Gastrocnemius medialis (tissue), 4 donors: ENCODE measurements around the gene NKX2-2. TPM values are rescaled to one million over a fixed set of nuclear protein-coding genes. Genes with fewer than 3 reads are reported as not detected.
"Not testable (repeated sequence)": the region's sequence is repeated elsewhere in the genome, so short reads cannot be mapped to it uniquely, and the experiment has no call there.

ENCODE experiments used
- ATAC-seq, 2 donors: fragments of 150-250 bp; one replicate each; pipeline ENCODE4 v1.9.1; 2016
- DNase-seq, 2 donors: peaks; one replicate each; pipeline ENCODE4 v3.0.0-alpha.2; 2019
- H3K27ac ChIP-seq, 4 donors: fragments of 200-600 bp; sonication (generic); 1 replicate in 1 of 4; 2 replicates in 3 of 4; pipeline ENCODE4 v1.5.1; 2016 to 2018; ENCODE audit warnings: mild to moderate bottlenecking in 2 of 4, moderate library complexity in 1 of 4
- H3K27me3 ChIP-seq, 3 donors: fragments of 200-600 bp; sonication (generic) in 2 of 3; 1 replicate in 1 of 3; 2 replicates in 2 of 3; pipeline versions ENCODE4 v1.5.1 to v1.6.0; 2016 to 2019; ENCODE audit warnings: mild to moderate bottlenecking in 1 of 3, moderate library complexity in 1 of 3
- H3K36me3 ChIP-seq, 2 donors: fragments of 200-600 bp; sonication (generic) in 1 of 2; one replicate each; pipeline ENCODE4 v1.5.1; 2017 to 2018
- H3K4me1 ChIP-seq, 2 donors: fragments of 200-600 bp; sonication (generic) in 1 of 2; one replicate each; pipeline ENCODE4 v1.5.1; 2016 to 2017; ENCODE audit warnings: mild to moderate bottlenecking in 2 of 2
- H3K4me3 ChIP-seq, 4 donors: fragments of 200-600 bp; sonication (generic) in 3 of 4; 1 replicate in 1 of 4; 2 replicates in 3 of 4; pipeline ENCODE4 v1.5.1; 2016 to 2019; ENCODE audit warnings: mild to moderate bottlenecking in 2 of 4
- H3K9me3 ChIP-seq, 3 donors: fragments of 200-600 bp; sonication (generic) in 2 of 3; 1 replicate in 1 of 3; 2 replicates in 2 of 3; pipeline ENCODE4 v1.5.1; 2016 to 2019
- POLR2A ChIP-seq, 2 donors: fragments of 450-650 bp; IDR thresholded peaks; one replicate each; pipeline ENCODE4 v1.6.1; 2017; ENCODE audit warnings: antibody characterized with exemption in 2 of 2, mild to moderate bottlenecking in 2 of 2, moderate library complexity in 2 of 2
- in situ Hi-C, 4 donors: fragments of 200-750 bp; cut with MboI; loops; one replicate each; pipeline versions ENCODE4 v1.15.0 to v1.8.0; 2017; ENCODE audit warnings: low sequenced_read_pairs in 4 of 4
- intact Hi-C: fragments of 100-400 bp; cut with DNase I; formaldehyde crosslinking; loops from one replicate; pipeline ENCODE4 v1.15.1; 2023; ENCODE audit warnings: low total_unique reads
- total RNA-seq, 4 donors: library from RNA; depleted of rRNA; stranded (reverse); fragments of >200 nt; gene quantifications; one replicate each; pipeline versions ENCODE4 v1.1.0 to v1.2.3, GENCODE V29; 2016
- TF ChIP-seq, protein P1 (sequence below), 5 experiments: fragments of 450-650 bp in 3 of 5; fragments of 200-600 bp in 2 of 5; sonication (generic) in 2 of 5; IDR thresholded peaks in 4 of 5; conservative IDR thresholded peaks in 1 of 5; 1 replicate in 4 of 5; 2 replicates in 1 of 5; pipeline ENCODE4 v1.5.1; 2016 to 2019; ENCODE audit warnings: antibody characterized with exemption in 5 of 5, mild to moderate bottlenecking in 3 of 5, moderate library complexity in 3 of 5

The NKX2-2 gene
- total RNA-seq, 4 donors from 2014 or later, result not detected

GRCh38 chr20:21493049-21493448 lies 20.8 kb downstream of the NKX2-2 start:
- Histone ChIP-seq H3K27ac (no peak overlapping the region), H3K27me3 (peaks cover 0 to 19% (median 9%) of the 10 kb centered on the region in 3 donors), H3K4me3 (no peak overlapping the region), H3K9me3 (no peaks in the 10 kb centered on the region), H3K4me1 (no peaks in the 10 kb centered on the region), H3K36me3 (no peaks in the 10 kb centered on the region)
- intact Hi-C loops (no loop called here), in situ Hi-C loops (no loop called here)
- TF ChIP-seq POLR2A (IDR thresholded peaks at IDR 0.05), result no peak
- TF ChIP-seq, protein P1, sequence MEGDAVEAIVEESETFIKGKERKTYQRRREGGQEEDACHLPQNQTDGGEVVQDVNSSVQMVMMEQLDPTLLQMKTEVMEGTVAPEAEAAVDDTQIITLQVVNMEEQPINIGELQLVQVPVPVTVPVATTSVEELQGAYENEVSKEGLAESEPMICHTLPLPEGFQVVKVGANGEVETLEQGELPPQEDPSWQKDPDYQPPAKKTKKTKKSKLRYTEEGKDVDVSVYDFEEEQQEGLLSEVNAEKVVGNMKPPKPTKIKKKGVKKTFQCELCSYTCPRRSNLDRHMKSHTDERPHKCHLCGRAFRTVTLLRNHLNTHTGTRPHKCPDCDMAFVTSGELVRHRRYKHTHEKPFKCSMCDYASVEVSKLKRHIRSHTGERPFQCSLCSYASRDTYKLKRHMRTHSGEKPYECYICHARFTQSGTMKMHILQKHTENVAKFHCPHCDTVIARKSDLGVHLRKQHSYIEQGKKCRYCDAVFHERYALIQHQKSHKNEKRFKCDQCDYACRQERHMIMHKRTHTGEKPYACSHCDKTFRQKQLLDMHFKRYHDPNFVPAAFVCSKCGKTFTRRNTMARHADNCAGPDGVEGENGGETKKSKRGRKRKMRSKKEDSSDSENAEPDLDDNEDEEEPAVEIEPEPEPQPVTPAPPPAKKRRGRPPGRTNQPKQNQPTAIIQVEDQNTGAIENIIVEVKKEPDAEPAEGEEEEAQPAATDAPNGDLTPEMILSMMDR (IDR thresholded peaks at IDR 0.05 in 4 of 5, conservative IDR thresholded peaks at IDR 0.05 in 1 of 5), result no peak
- ATAC-seq (no peak), DNase-seq (no peak)

GRCh38 chr20:21490105-21490504 lies 23.8 kb downstream of the NKX2-2 start:
- no peak for DNase-seq
- Histone ChIP-seq H3K27ac (no peak overlapping the region), H3K27me3 (peaks cover 0 to 17% (median 7%) of the 10 kb centered on the region in 3 donors), H3K9me3 (no peaks in the 10 kb centered on the region), H3K4me1 (no peaks in the 10 kb centered on the region), H3K36me3 (no peaks in the 10 kb centered on the region), H3K4me3 (no peak overlapping the region)
- TF ChIP-seq POLR2A (IDR thresholded peaks at IDR 0.05), result no peak
- intact Hi-C loops, result no loop called here
- in situ Hi-C loops, result no loop called here
- no peak for ATAC-seq

- H3K4me3 ChIP-seq, H3K27ac ChIP-seq, H3K4me1 ChIP-seq, in situ Hi-C loops, H3K36me3 ChIP-seq, H3K27me3 ChIP-seq, intact Hi-C loops, H3K9me3 ChIP-seq, DNase-seq, ATAC-seq: not testable (repeated sequence)
These were observed 33.7 kb downstream of the NKX2-2 start for GRCh38 chr20:21480144-21480543.

- no peak overlapping the region for H3K4me3 ChIP-seq
- intact Hi-C loops (no loop called here), in situ Hi-C loops (no loop called here)
- no peaks in the 10 kb centered on the region for H3K4me1 ChIP-seq
- peaks cover 0 to 3% (median 0%) of the 10 kb centered on the region in 3 donors for H3K27me3 ChIP-seq
- ATAC-seq (no peak), DNase-seq (no peak)
- H3K9me3 ChIP-seq, result no peaks in the 10 kb centered on the region
- no peak overlapping the region for H3K27ac ChIP-seq
- no peaks in the 10 kb centered on the region for H3K36me3 ChIP-seq
- TF ChIP-seq POLR2A (IDR thresholded peaks at IDR 0.05), result no peak
- TF ChIP-seq, protein P1 (IDR thresholded peaks at IDR 0.05 in 4 of 5, conservative IDR thresholded peaks at IDR 0.05 in 1 of 5), result no peak
These were observed 48.1 kb downstream of the NKX2-2 start for GRCh38 chr20:21465799-21466198.

- ATAC-seq, result no peak
- in situ Hi-C loops, result no loop called here
These were observed 48.9 kb downstream of the NKX2-2 start for GRCh38 chr20:21464916-21465315.

More at GRCh38 chr20:21464916-21465315, 48.9 kb downstream of the NKX2-2 start:
- Histone ChIP-seq H3K9me3 (no peaks in the 10 kb centered on the region), H3K4me1 (no peaks in the 10 kb centered on the region), H3K36me3 (no peaks in the 10 kb centered on the region), H3K27ac (no peak overlapping the region), H3K27me3 (peaks cover 0 to 3% (median 0%) of the 10 kb centered on the region in 3 donors), H3K4me3 (no peak overlapping the region)
- no peak for TF ChIP-seq POLR2A (IDR thresholded peaks at IDR 0.05)
- TF ChIP-seq, protein P1 (IDR thresholded peaks at IDR 0.05 in 4 of 5, conservative IDR thresholded peaks at IDR 0.05 in 1 of 5), result no peak
- intact Hi-C loops, result no loop called here
- DNase-seq, result no peak

Other genes with a start within 250 kb of the NKX2-2 start
- 10 to 100 TPM; 42.0 to 68.4 (median 52.3) TPM for gene XRN2, start 210.7 kb downstream of the NKX2-2 start, total RNA-seq
- not detected for gene NKX2-4, start 116.5 kb downstream of the NKX2-2 start, total RNA-seq
- gene PAX1, start 191.6 kb upstream of the NKX2-2 start, total RNA-seq, result under 1 TPM in 2 of 4 donors, not detected in 2; 0.10 to 0.24 TPM